ENCODE measurements around the gene SPO11. TPM values are rescaled to one million over a fixed set of nuclear protein-coding genes. Genes with fewer than 3 reads are reported as not detected.

The SPO11 gene
- total and polyA plus RNA-seq, 9 of the 15 experiments (the other 6 are each of a cell fraction or from before 2014, with no cell fraction given): not detected

GRCh38 chr20:57388953-57389694 lies 59.5 kb downstream of the SPO11 start (continued):
- TF ChIP-seq, protein P1, sequence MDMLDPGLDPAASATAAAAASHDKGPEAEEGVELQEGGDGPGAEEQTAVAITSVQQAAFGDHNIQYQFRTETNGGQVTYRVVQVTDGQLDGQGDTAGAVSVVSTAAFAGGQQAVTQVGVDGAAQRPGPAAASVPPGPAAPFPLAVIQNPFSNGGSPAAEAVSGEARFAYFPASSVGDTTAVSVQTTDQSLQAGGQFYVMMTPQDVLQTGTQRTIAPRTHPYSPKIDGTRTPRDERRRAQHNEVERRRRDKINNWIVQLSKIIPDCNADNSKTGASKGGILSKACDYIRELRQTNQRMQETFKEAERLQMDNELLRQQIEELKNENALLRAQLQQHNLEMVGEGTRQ (CRISPR knock-in tag; IDR thresholded peaks at IDR 0.05): no peak
- TF ChIP-seq CSDE1 (IDR thresholded peaks at IDR 0.05): no peak
- TF ChIP-seq IRF2 (CRISPR knock-in tag; IDR thresholded peaks at IDR 0.05): no peak
- no peak for TF ChIP-seq ZNF398 (CRISPR knock-in tag; IDR thresholded peaks at IDR 0.05)
- TF ChIP-seq NCOA2 (IDR thresholded peaks at IDR 0.05; ENCODE audit: partially characterized antibody in 2 of 2): no peak
- TF ChIP-seq POLR2AphosphoS5 (IDR thresholded peaks at IDR 0.05; ENCODE audit: control insufficient read depth, insufficient read depth, low read depth, low read length): no peak
- TF ChIP-seq, protein P2, sequence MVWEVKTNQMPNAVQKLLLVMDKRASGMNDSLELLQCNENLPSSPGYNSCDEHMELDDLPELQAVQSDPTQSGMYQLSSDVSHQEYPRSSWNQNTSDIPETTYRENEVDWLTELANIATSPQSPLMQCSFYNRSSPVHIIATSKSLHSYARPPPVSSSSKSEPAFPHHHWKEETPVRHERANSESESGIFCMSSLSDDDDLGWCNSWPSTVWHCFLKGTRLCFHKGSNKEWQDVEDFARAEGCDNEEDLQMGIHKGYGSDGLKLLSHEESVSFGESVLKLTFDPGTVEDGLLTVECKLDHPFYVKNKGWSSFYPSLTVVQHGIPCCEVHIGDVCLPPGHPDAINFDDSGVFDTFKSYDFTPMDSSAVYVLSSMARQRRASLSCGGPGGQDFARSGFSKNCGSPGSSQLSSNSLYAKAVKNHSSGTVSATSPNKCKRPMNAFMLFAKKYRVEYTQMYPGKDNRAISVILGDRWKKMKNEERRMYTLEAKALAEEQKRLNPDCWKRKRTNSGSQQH (CRISPR knock-in tag; IDR thresholded peaks at IDR 0.05): no peak
- TF ChIP-seq SMC3 (conservative IDR thresholded peaks at IDR 0.05; ENCODE audit: insufficient read depth, low read depth, low read length): no peak
- TF ChIP-seq ZNF354B (CRISPR knock-in tag; IDR thresholded peaks at IDR 0.05): no peak
- TF ChIP-seq ESRRB (CRISPR knock-in tag; IDR thresholded peaks at IDR 0.05; ENCODE audit: borderline replicate concordance): no peak
- TF ChIP-seq DEAF1 (CRISPR knock-in tag; IDR thresholded peaks at IDR 0.05): 0 out of 2 replicates have a peak, but pooled peaks have one; percentile 16
- TF ChIP-seq, protein P3, sequence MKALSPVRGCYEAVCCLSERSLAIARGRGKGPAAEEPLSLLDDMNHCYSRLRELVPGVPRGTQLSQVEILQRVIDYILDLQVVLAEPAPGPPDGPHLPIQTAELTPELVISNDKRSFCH (CRISPR knock-in tag; IDR thresholded peaks at IDR 0.05): no peak
- TF ChIP-seq, protein P3 (tag; IDR thresholded peaks at IDR 0.05): no peak; the same call in 1 of the 2 replicates
- no peak for TF ChIP-seq NFRKB (IDR thresholded peaks at IDR 0.05; ENCODE audit: low read depth)
- no peak for TF ChIP-seq HMG20B (CRISPR knock-in tag; IDR thresholded peaks at IDR 0.05)
- TF ChIP-seq CBFA2T3 (IDR thresholded peaks at IDR 0.05): no peak
- no peak for TF ChIP-seq NCOA6 (IDR thresholded peaks at IDR 0.05)
- TF ChIP-seq ZEB2 (IDR thresholded peaks at IDR 0.05): no peak
- TF ChIP-seq HMG20A (CRISPR knock-in tag; conservative IDR thresholded peaks at IDR 0.05): no peak
- no peak for TF ChIP-seq RFX7 (CRISPR knock-in tag; IDR thresholded peaks at IDR 0.05)
- no peak for TF ChIP-seq ZKSCAN8 (CRISPR knock-in tag; IDR thresholded peaks at IDR 0.05)
- peak in 1 of 2 experiments; percentile 86; a peak in 2 of 4 replicates for TF ChIP-seq MAZ (CRISPR knock-in tag; conservative IDR thresholded peaks at IDR 0.05 in 1 of 2, IDR thresholded peaks at IDR 0.05 in 1 of 2)
